K562 (cell line): ENCODE measurements around the gene DET1. TPM values are rescaled to one million over a fixed set of nuclear protein-coding genes. Genes with fewer than 3 reads are reported as not detected.

Source experiments
- ESRRB ChIP-seq: fragments of 250-450 bp; sonication (Bioruptor Pico); IDR thresholded peaks from 2 replicates; pipeline ENCODE4 v1.5.0; 2020; ENCODE audit warnings: mild to moderate bottlenecking, moderate library complexity, borderline replicate concordance
- MYNN ChIP-seq, 2 experiments: sonication (generic); formaldehyde crosslinking in 1 of 2; IDR thresholded peaks; 2 replicates each; pipeline versions ENCODE4 v1.5.0 to v1.6.1; 2016 to 2020; ENCODE audit warnings: antibody characterized with exemption in 1 of 2, missing genetic modification reagents in 1 of 2
- POLR2AphosphoS5 ChIP-seq: IDR thresholded peaks from 2 replicates; pipeline ENCODE4 v1.6.1; 2011; ENCODE audit warnings: mild to moderate bottlenecking, low read depth, low read length, moderate library complexity; ENCODE audit not compliant: control insufficient read depth, insufficient read depth
- RCOR1 ChIP-seq, 2 experiments: IDR thresholded peaks; 2 replicates each; pipeline ENCODE4 v1.6.1; 2012; ENCODE audit warnings: low read depth in 2 of 2, low read length in 2 of 2, borderline replicate concordance in 1 of 2, improper control_type of control experiment in 1 of 2
- ZNF695 ChIP-seq: fragments of 450-650 bp; formaldehyde crosslinking; IDR thresholded peaks from 2 replicates; pipeline ENCODE4 v1.4.0; 2020; ENCODE audit warnings: mild to moderate bottlenecking, moderate library complexity
- ZNF79 ChIP-seq: fragments of 250-450 bp; sonication (Bioruptor Pico); IDR thresholded peaks from 2 replicates; pipeline ENCODE4 v1.4.0; 2020; ENCODE audit warnings: low read depth, mild to moderate bottlenecking, moderate library complexity
- polyA plus RNA-seq, 8 experiments: library from polyadenylated mRNA; depleted of rRNA in 4 of 8; stranded (reverse) in 5 of 8; unstranded in 3 of 8; fragments of >200 nt; fragmentation: Nextera tagmentation in 2 of 8; fragmentation: Illumina TruSeq in 1 of 8; extraction: Ambion mirVana in 2 of 8; extraction: Trizol in 1 of 8; gene quantifications; 2 replicates each; pipeline versions ENCODE4 v1.2.1 to v1.2.3, GENCODE V29; 2011 to 2014; ENCODE audit warnings: inconsistent platforms in 1 of 8, missing spikeins in 1 of 8
- total RNA-seq, 7 experiments: library from RNA; depleted of rRNA in 6 of 7; stranded (reverse); fragments of >200 nt in 6 of 7; fragmentation: Illumina TruSeq in 2 of 7; extraction: Trizol in 2 of 7; gene quantifications; 2 replicates each; pipeline versions ENCODE4 v1.2.1 to v1.2.3, GENCODE V29; 2011 to 2021; ENCODE audit warnings: low replicate concordance in 1 of 7
- TF ChIP-seq, protein P1 (sequence below), 2 experiments: fragments of 150-350 bp in 1 of 2; IDR thresholded peaks; 2 replicates each; pipeline ENCODE4 v1.6.1; 2012 to 2016; ENCODE audit warnings: low read depth in 2 of 2, low read length in 2 of 2, mild to moderate bottlenecking in 1 of 2, moderate library complexity in 1 of 2
- TF ChIP-seq, protein P2 (sequence below): fragments of 450-650 bp; IDR thresholded peaks from 2 replicates; pipeline ENCODE4 v1.6.1; 2014; ENCODE audit warnings: low read depth, mild to moderate bottlenecking, moderate library complexity, borderline replicate concordance
- TF ChIP-seq, protein P3 (sequence below): fragments of 450-650 bp; IDR thresholded peaks from 2 replicates; pipeline ENCODE4 v1.6.1; 2016; ENCODE audit warnings: low read depth, mild to moderate bottlenecking, moderate library complexity

The DET1 gene
- total and polyA plus RNA-seq, 9 of the 15 experiments (the other 6 are each of a cell fraction or from before 2014, with no cell fraction given) = 4.2 to 8.1 (median 6.0) TPM

DNA sequence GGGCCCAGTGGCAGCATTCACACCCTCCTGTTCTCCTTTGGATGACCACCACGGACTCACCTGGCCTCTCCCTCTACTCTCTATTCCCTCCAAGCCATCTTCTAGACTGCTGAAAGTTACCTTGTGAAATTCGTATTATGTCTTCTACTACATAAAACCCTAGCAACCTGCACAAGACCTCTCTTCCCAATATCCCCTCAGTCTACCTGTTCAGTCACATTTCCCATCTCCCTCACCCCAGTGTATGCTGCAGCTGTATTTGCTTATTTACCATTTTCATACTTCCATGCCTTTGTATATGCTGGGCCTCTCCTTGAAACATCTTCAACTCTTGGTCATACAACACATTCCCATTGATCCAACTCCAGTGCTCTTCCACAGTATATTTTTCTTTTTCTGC, 35.3 kb downstream of the DET1 start (continued):
- TF ChIP-seq ZNF79 (CRISPR knock-in tag) = no peak
- TF ChIP-seq, protein P1, sequence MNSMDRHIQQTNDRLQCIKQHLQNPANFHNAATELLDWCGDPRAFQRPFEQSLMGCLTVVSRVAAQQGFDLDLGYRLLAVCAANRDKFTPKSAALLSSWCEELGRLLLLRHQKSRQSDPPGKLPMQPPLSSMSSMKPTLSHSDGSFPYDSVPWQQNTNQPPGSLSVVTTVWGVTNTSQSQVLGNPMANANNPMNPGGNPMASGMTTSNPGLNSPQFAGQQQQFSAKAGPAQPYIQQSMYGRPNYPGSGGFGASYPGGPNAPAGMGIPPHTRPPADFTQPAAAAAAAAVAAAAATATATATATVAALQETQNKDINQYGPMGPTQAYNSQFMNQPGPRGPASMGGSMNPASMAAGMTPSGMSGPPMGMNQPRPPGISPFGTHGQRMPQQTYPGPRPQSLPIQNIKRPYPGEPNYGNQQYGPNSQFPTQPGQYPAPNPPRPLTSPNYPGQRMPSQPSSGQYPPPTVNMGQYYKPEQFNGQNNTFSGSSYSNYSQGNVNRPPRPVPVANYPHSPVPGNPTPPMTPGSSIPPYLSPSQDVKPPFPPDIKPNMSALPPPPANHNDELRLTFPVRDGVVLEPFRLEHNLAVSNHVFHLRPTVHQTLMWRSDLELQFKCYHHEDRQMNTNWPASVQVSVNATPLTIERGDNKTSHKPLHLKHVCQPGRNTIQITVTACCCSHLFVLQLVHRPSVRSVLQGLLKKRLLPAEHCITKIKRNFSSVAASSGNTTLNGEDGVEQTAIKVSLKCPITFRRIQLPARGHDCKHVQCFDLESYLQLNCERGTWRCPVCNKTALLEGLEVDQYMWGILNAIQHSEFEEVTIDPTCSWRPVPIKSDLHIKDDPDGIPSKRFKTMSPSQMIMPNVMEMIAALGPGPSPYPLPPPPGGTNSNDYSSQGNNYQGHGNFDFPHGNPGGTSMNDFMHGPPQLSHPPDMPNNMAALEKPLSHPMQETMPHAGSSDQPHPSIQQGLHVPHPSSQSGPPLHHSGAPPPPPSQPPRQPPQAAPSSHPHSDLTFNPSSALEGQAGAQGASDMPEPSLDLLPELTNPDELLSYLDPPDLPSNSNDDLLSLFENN (IDR thresholded peaks at IDR 0.05; ENCODE audit: low read depth in 2 of 2, low read length in 2 of 2) = no peak
- TF ChIP-seq POLR2AphosphoS5 = no peak
- no peak for TF ChIP-seq MYNN (IDR thresholded peaks at IDR 0.05)
- no peak for TF ChIP-seq MYNN (CRISPR knock-in tag; IDR thresholded peaks at IDR 0.05)
- no peak for TF ChIP-seq ESRRB (CRISPR knock-in tag)
- TF ChIP-seq RCOR1 (IDR thresholded peaks at IDR 0.05; ENCODE audit: borderline replicate concordance in 1 of 2, low read depth in 2 of 2, low read length in 2 of 2) = no peak
- TF ChIP-seq, protein P2, sequence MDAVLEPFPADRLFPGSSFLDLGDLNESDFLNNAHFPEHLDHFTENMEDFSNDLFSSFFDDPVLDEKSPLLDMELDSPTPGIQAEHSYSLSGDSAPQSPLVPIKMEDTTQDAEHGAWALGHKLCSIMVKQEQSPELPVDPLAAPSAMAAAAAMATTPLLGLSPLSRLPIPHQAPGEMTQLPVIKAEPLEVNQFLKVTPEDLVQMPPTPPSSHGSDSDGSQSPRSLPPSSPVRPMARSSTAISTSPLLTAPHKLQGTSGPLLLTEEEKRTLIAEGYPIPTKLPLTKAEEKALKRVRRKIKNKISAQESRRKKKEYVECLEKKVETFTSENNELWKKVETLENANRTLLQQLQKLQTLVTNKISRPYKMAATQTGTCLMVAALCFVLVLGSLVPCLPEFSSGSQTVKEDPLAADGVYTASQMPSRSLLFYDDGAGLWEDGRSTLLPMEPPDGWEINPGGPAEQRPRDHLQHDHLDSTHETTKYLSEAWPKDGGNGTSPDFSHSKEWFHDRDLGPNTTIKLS = no peak
- TF ChIP-seq ZNF695 (CRISPR knock-in tag) = no peak
- TF ChIP-seq, protein P3, sequence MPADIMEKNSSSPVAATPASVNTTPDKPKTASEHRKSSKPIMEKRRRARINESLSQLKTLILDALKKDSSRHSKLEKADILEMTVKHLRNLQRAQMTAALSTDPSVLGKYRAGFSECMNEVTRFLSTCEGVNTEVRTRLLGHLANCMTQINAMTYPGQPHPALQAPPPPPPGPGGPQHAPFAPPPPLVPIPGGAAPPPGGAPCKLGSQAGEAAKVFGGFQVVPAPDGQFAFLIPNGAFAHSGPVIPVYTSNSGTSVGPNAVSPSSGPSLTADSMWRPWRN = no peak
